NCI-H187 treated with DMSO at 0.1 percent for 48 hours (cell line): ENCODE data around the gene GLMN.

ENCODE experiments used
- DNase-seq: peaks from one replicate; lab custom pipeline; 2025; lab: John Stamatoyannopoulos, UW

GLMN gene

GRCh38 chr1:92298573-92299476, at the start of gene GLMN, which contains the start of gene RPAP2:
TSS of gene GLMN (minus strand) at chr1:92298987. CDS start at chr1:92297999, 988 bp downstream.
TSS of gene RPAP2 (plus strand) at chr1:92299059. CDS start at chr1:92299074, 15 bp downstream.
- DNase-seq = no peak

GRCh38 chr1:92346866-92347640, 48.3 kb upstream of the GLMN start:
- no peak for DNase-seq

GRCh38 chr1:92343061-92343460, 44.3 kb upstream of the GLMN start:
- no peak for DNase-seq

GRCh38 chr1:92342401-92342800, 43.6 kb upstream of the GLMN start:
- DNase-seq = no peak

GRCh38 chr1:92340154-92340553, 41.4 kb upstream of the GLMN start:
- no peak for DNase-seq

- no peak for DNase-seq
These were observed 34.9 kb upstream of the GLMN start for GRCh38 chr1:92333668-92334067.

- no peak for DNase-seq
These were observed 30.8 kb upstream of the GLMN start for GRCh38 chr1:92329347-92330129.

GRCh38 chr1:92327794-92328193, 29.0 kb upstream of the GLMN start:
- no peak for DNase-seq

GRCh38 chr1:92326681-92327080, 27.9 kb upstream of the GLMN start:
- no peak for DNase-seq

- no peak for DNase-seq
These were observed 26.0 kb upstream of the GLMN start for GRCh38 chr1:92324784-92325183.

- no peak for DNase-seq
These were observed 25.0 kb upstream of the GLMN start for GRCh38 chr1:92323473-92324453.

GRCh38 chr1:92317836-92318493, 19.2 kb upstream of the GLMN start:
- no peak for DNase-seq

- no peak for DNase-seq
These were observed 17.2 kb upstream of the GLMN start for GRCh38 chr1:92315766-92316599.

- DNase-seq = no peak
These were observed 15.2 kb upstream of the GLMN start for GRCh38 chr1:92314024-92314423.

- no peak for DNase-seq
These were observed 11.4 kb upstream of the GLMN start for GRCh38 chr1:92310185-92310597.

- DNase-seq = no peak
These were observed 9.2 kb upstream of the GLMN start for GRCh38 chr1:92307980-92308379.

GRCh38 chr1:92306020-92306419, 7.2 kb upstream of the GLMN start:
- DNase-seq = no peak

- no peak for DNase-seq
These were observed 2.2 kb upstream of the GLMN start for GRCh38 chr1:92301021-92301420.

- no peak for DNase-seq
These were observed 827 bp upstream of the GLMN start for GRCh38 chr1:92299477-92300150.
